LHCN-M2 (cell line): ENCODE measurements around the gene ABCC10. TPM values are rescaled to one million over a fixed set of nuclear protein-coding genes. Genes with fewer than 3 reads are reported as not detected.

Experiments used
- DNase-seq: peaks from one replicate; pipeline ENCODE4 v3.0.0-alpha.2; 2012; ENCODE audit warnings: low read depth
- total RNA-seq: library from RNA; depleted of rRNA; stranded (reverse); fragments of >200 nt; gene quantifications from 2 replicates; pipeline ENCODE4 v1.2.3, GENCODE V29; 2014

The ABCC10 gene
- total RNA-seq, 1 experiment from 2014 or later = 15.7 TPM

GRCh38 chr6:43468748-43469681 is 41.7 kb downstream of the ABCC10 start:
- DNase-seq = no peak

GRCh38 chr6:43469947-43470346 is 42.6 kb downstream of the ABCC10 start:
- DNase-seq = no peak

GRCh38 chr6:43471399-43471798 is 44.1 kb downstream of the ABCC10 start:
- no peak for DNase-seq

- DNase-seq = no peak
Measured at GRCh38 chr6:43472515-43472914, 45.2 kb downstream of the ABCC10 start.

- DNase-seq = no peak
Measured at GRCh38 chr6:43475516-43475915, 48.2 kb downstream of the ABCC10 start.

- DNase-seq = no peak
Measured at GRCh38 chr6:43476746-43477145, 49.4 kb downstream of the ABCC10 start.

GRCh38 chr6:43477235-43478007 is 50.1 kb downstream of the ABCC10 start, which contains the start of gene TJAP1:
Gene TJAP1 (plus strand): TSS chr6:43477570. CDS start chr6:43499002, 21,432 bp downstream.
- peak; percentile 76 for DNase-seq

GRCh38 chr6:43478008-43478372 is 50.6 kb downstream of the ABCC10 start:
- no peak for DNase-seq

GRCh38 chr6:43481075-43481474 is 53.7 kb downstream of the ABCC10 start:
- peak; percentile 50 for DNase-seq

GRCh38 chr6:43481591-43482236 is 54.4 kb downstream of the ABCC10 start:
- no peak for DNase-seq

- DNase-seq = peak; percentile 55
Measured at GRCh38 chr6:43488667-43489276, 61.4 kb downstream of the ABCC10 start.

GRCh38 chr6:43489277-43490072 is 62.1 kb downstream of the ABCC10 start:
- DNase-seq = no peak

- no peak for DNase-seq
Measured at GRCh38 chr6:43490523-43490939, 63.2 kb downstream of the ABCC10 start.

- DNase-seq = peak; percentile 94
Measured at GRCh38 chr6:43491750-43492661, 64.7 kb downstream of the ABCC10 start.

- DNase-seq = peak; percentile 77
Measured at GRCh38 chr6:43492673-43493072, 65.3 kb downstream of the ABCC10 start.

- DNase-seq = no peak
Measured at GRCh38 chr6:43493230-43493629, 65.9 kb downstream of the ABCC10 start.

- no peak for DNase-seq
Measured at GRCh38 chr6:43493833-43494232, 66.5 kb downstream of the ABCC10 start.

- DNase-seq = no peak
Measured at GRCh38 chr6:43494321-43494720, 67.0 kb downstream of the ABCC10 start.

- no peak for DNase-seq
Measured at GRCh38 chr6:43494766-43495165, 67.4 kb downstream of the ABCC10 start.
